B cell (primary cell): ENCODE results near the gene HOXD3.

ENCODE experiments used
- EZH2 ChIP-seq: IDR thresholded peaks from 2 replicates; pipeline ENCODE4 v1.6.1; 2012; ENCODE audit warnings: borderline replicate concordance, low read depth, mild to moderate bottlenecking, moderate library complexity, low read length; ENCODE audit not compliant: insufficient read depth, poor library complexity, severe bottlenecking
- TF ChIP-seq, protein P1 (sequence below): fragments of 200-600 bp; IDR thresholded peaks from one replicate; pipeline ENCODE4 v1.8.0; 2022; ENCODE audit warnings: antibody characterized with exemption, mild to moderate bottlenecking

DNA sequence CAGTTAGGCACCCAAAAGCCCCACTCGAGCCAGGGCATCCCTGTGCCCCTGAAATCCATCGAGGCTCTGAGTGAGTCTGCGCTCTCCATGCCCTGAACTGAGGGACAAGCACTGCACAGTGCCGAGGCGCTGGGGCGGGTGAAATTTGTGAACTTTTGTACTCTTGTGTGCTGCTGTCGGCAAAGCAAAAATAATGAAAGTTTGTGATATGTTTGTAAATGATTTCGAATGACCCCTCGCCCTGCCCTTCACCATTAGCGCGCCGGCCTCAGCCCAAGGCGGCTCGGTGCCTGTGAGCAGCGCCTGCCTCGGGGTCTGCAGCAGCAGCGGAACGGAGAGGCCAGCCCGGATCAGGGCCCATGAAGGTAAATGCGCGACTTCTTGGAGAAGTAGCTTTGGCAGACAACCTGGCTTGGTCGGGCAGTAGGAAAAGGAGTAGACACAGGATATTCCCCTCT lies 7.6 kb upstream of the HOXD3 start:
- TF ChIP-seq, protein P1, sequence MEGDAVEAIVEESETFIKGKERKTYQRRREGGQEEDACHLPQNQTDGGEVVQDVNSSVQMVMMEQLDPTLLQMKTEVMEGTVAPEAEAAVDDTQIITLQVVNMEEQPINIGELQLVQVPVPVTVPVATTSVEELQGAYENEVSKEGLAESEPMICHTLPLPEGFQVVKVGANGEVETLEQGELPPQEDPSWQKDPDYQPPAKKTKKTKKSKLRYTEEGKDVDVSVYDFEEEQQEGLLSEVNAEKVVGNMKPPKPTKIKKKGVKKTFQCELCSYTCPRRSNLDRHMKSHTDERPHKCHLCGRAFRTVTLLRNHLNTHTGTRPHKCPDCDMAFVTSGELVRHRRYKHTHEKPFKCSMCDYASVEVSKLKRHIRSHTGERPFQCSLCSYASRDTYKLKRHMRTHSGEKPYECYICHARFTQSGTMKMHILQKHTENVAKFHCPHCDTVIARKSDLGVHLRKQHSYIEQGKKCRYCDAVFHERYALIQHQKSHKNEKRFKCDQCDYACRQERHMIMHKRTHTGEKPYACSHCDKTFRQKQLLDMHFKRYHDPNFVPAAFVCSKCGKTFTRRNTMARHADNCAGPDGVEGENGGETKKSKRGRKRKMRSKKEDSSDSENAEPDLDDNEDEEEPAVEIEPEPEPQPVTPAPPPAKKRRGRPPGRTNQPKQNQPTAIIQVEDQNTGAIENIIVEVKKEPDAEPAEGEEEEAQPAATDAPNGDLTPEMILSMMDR = no peak
- no peak for TF ChIP-seq EZH2
